Measurements from ENCODE around the gene NSD1. TPM values are rescaled to one million over a fixed set of nuclear protein-coding genes. Genes with fewer than 3 reads are reported as not detected.

The NSD1 gene
- polyA plus RNA-seq, 1 donor from 2014 or later, result 12.8 TPM

DNA sequence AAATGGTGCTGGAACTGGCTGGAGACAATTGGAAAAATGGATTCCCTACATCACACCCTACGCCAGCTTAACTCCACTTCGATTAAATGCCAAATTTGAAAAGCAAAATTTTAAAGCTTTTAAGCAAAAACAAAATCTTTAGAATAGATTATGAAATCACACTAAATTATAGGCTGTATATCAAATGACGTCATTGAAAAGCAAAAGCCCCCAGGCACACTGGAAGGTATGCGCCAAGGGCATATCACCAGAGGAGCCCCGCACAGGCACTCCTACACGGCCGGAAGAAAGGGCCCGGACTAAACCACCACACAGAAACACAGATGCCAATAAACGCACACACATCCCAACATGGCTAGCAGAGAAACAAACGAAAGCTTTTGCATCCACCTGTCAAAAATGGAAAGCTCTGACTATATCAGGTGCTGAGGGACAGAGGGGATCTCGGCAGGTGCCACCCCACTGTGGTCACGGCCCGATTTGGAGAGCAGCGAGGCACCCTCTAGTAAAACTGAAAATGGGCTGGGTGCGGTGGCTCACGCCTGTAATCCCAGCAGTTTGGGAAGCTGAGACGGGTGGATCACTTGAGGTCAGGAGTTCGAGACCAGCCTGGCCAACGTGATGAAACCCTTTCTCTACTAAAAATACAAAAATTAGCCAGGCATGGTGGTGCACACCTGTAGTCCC lies 195.1 kb downstream of the NSD1 start:
- no peak overlapping the region for H3K27ac ChIP-seq (ENCODE audit: low read length)
- no peak for TF ChIP-seq RAD21 (conservative IDR thresholded peaks at IDR 0.05)
- TF ChIP-seq TAF1 (IDR thresholded peaks at IDR 0.05; ENCODE audit: low read depth), result no peak
- TF ChIP-seq, protein P1, sequence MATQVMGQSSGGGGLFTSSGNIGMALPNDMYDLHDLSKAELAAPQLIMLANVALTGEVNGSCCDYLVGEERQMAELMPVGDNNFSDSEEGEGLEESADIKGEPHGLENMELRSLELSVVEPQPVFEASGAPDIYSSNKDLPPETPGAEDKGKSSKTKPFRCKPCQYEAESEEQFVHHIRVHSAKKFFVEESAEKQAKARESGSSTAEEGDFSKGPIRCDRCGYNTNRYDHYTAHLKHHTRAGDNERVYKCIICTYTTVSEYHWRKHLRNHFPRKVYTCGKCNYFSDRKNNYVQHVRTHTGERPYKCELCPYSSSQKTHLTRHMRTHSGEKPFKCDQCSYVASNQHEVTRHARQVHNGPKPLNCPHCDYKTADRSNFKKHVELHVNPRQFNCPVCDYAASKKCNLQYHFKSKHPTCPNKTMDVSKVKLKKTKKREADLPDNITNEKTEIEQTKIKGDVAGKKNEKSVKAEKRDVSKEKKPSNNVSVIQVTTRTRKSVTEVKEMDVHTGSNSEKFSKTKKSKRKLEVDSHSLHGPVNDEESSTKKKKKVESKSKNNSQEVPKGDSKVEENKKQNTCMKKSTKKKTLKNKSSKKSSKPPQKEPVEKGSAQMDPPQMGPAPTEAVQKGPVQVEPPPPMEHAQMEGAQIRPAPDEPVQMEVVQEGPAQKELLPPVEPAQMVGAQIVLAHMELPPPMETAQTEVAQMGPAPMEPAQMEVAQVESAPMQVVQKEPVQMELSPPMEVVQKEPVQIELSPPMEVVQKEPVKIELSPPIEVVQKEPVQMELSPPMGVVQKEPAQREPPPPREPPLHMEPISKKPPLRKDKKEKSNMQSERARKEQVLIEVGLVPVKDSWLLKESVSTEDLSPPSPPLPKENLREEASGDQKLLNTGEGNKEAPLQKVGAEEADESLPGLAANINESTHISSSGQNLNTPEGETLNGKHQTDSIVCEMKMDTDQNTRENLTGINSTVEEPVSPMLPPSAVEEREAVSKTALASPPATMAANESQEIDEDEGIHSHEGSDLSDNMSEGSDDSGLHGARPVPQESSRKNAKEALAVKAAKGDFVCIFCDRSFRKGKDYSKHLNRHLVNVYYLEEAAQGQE (IDR thresholded peaks at IDR 0.05; ENCODE audit: borderline replicate concordance), result no peak
- TF ChIP-seq POLR2AphosphoS5 (IDR thresholded peaks at IDR 0.05), result no peak
- no peak for TF ChIP-seq EZH2 (IDR thresholded peaks at IDR 0.05; ENCODE audit: borderline replicate concordance, insufficient read depth, low read length, poor library complexity, severe bottlenecking)
- no peak for TF ChIP-seq EP300 (conservative IDR thresholded peaks at IDR 0.05; ENCODE audit: poor library complexity, severe bottlenecking)
- TF ChIP-seq SMC3 (conservative IDR thresholded peaks at IDR 0.05; ENCODE audit: poor library complexity), result no peak
- no peak for TF ChIP-seq MXI1 (conservative IDR thresholded peaks at IDR 0.05; ENCODE audit: poor library complexity, severe bottlenecking)
- TF ChIP-seq, protein P2, sequence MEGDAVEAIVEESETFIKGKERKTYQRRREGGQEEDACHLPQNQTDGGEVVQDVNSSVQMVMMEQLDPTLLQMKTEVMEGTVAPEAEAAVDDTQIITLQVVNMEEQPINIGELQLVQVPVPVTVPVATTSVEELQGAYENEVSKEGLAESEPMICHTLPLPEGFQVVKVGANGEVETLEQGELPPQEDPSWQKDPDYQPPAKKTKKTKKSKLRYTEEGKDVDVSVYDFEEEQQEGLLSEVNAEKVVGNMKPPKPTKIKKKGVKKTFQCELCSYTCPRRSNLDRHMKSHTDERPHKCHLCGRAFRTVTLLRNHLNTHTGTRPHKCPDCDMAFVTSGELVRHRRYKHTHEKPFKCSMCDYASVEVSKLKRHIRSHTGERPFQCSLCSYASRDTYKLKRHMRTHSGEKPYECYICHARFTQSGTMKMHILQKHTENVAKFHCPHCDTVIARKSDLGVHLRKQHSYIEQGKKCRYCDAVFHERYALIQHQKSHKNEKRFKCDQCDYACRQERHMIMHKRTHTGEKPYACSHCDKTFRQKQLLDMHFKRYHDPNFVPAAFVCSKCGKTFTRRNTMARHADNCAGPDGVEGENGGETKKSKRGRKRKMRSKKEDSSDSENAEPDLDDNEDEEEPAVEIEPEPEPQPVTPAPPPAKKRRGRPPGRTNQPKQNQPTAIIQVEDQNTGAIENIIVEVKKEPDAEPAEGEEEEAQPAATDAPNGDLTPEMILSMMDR (IDR thresholded peaks at IDR 0.05; ENCODE audit: poor library complexity, severe bottlenecking), result no peak
- H3K27me3 ChIP-seq (ENCODE audit: insufficient read depth, low read depth, low read length), result no peaks in the 10 kb centered on the region
- H3K9ac ChIP-seq (ENCODE audit: low read length), result no peak overlapping the region
- H3K9me3 ChIP-seq (ENCODE audit: low read length), result no peaks in the 10 kb centered on the region
- H3K36me3 ChIP-seq (ENCODE audit: insufficient read depth, low read length), result no peaks in the 10 kb centered on the region
- no peak overlapping the region for H3K4me2 ChIP-seq (ENCODE audit: low read length)
- no peaks in the 10 kb centered on the region for H3K9me2 ChIP-seq (ENCODE audit: insufficient read depth, low read length)
- H3K4me3 ChIP-seq (ENCODE audit: low read length), result no peak overlapping the region
- no peaks in the 10 kb centered on the region for H3K79me2 ChIP-seq (replicated peaks; ENCODE audit: insufficient read depth, low read length)
- H4K20me1 ChIP-seq (ENCODE audit: insufficient read depth), result no peaks in the 10 kb centered on the region
- no peak overlapping the region for H2AFZ ChIP-seq (ENCODE audit: low read depth, low read length)
- no peaks in the 10 kb centered on the region for H3F3A ChIP-seq (ENCODE audit: insufficient read depth, low read length, poor library complexity, severe bottlenecking)

DNA sequence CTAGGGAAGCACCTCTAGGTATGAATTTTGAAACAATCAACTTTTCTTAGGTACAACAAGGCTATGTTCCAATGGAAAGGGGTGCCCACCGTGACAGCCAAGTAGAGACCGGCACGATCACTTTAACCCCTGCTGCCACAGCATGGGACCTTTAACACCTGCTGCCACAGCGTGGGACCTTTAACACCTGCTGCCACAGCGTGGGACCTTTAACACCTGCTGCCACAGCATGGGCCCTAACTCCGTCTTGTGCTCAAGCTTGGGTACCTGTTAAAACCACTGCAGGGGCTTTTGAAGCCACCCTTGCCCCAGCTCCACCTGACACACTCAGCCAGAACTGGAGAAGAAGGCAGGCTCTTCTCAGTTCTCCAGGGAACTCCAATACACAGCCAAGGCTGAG lies 196.3 kb downstream of the NSD1 start:
- no peak overlapping the region for H3K4me3 ChIP-seq (ENCODE audit: low read length)
- TF ChIP-seq, protein P2 (IDR thresholded peaks at IDR 0.05; ENCODE audit: poor library complexity, severe bottlenecking), result no peak
- TF ChIP-seq MXI1 (conservative IDR thresholded peaks at IDR 0.05; ENCODE audit: poor library complexity, severe bottlenecking), result no peak
- no peak for TF ChIP-seq EP300 (conservative IDR thresholded peaks at IDR 0.05; ENCODE audit: poor library complexity, severe bottlenecking)
- TF ChIP-seq RAD21 (conservative IDR thresholded peaks at IDR 0.05), result no peak
- no peak for TF ChIP-seq TAF1 (IDR thresholded peaks at IDR 0.05; ENCODE audit: low read depth)
- TF ChIP-seq POLR2AphosphoS5 (IDR thresholded peaks at IDR 0.05), result no peak
- no peaks in the 10 kb centered on the region for H3K79me2 ChIP-seq (replicated peaks; ENCODE audit: insufficient read depth, low read length)
- no peaks in the 10 kb centered on the region for H4K20me1 ChIP-seq (ENCODE audit: insufficient read depth)
- no peaks in the 10 kb centered on the region for H3F3A ChIP-seq (ENCODE audit: insufficient read depth, low read length, poor library complexity, severe bottlenecking)
- no peaks in the 10 kb centered on the region for H3K27me3 ChIP-seq (ENCODE audit: insufficient read depth, low read depth, low read length)
- no peaks in the 10 kb centered on the region for H3K9me3 ChIP-seq (ENCODE audit: low read length)
- no peak overlapping the region for H3K27ac ChIP-seq (ENCODE audit: low read length)
- no peak overlapping the region for H3K4me2 ChIP-seq (ENCODE audit: low read length)
- H3K36me3 ChIP-seq (ENCODE audit: insufficient read depth, low read length), result no peaks in the 10 kb centered on the region
- H3K9ac ChIP-seq (ENCODE audit: low read length), result no peak overlapping the region
- no peaks in the 10 kb centered on the region for H3K9me2 ChIP-seq (ENCODE audit: insufficient read depth, low read length)
- no peak overlapping the region for H2AFZ ChIP-seq (ENCODE audit: low read depth, low read length)

Measured in neural cell (in vitro differentiated cells).